ENCODE data around the gene SLC25A21.
"Not testable (repeated sequence)": the region's sequence is repeated elsewhere in the genome, so short reads cannot be mapped to it uniquely, and the experiment has no call there.

Gene SLC25A21

GRCh38 chr14:37185670-37186069, 13.3 kb upstream of the SLC25A21 start:
- no peak for DNase-seq

GRCh38 chr14:37184520-37184919, 12.1 kb upstream of the SLC25A21 start:
- not testable (repeated sequence) for DNase-seq

- no peak for DNase-seq
These were observed 9.0 kb upstream of the SLC25A21 start for GRCh38 chr14:37181441-37181840.

GRCh38 chr14:37180886-37181285, 8.5 kb upstream of the SLC25A21 start:
- DNase-seq, result not testable (repeated sequence)

- no peak for DNase-seq
These were observed 7.6 kb upstream of the SLC25A21 start for GRCh38 chr14:37179896-37180502.

- peak; percentile 59 for DNase-seq
These were observed 669 bp upstream of the SLC25A21 start for GRCh38 chr14:37172936-37173614.

- DNase-seq, result no peak
These were observed 755 bp downstream of the SLC25A21 start for GRCh38 chr14:37171678-37172023.

- DNase-seq, result no peak
These were observed 1.4 kb downstream of the SLC25A21 start for GRCh38 chr14:37170993-37171392.

- no peak for DNase-seq
These were observed 2.2 kb downstream of the SLC25A21 start for GRCh38 chr14:37170237-37170636.

- DNase-seq, result no peak
These were observed 3.7 kb downstream of the SLC25A21 start for GRCh38 chr14:37168721-37169120.

GRCh38 chr14:37167151-37168047, 5.0 kb downstream of the SLC25A21 start:
- no peak for DNase-seq

- no peak for DNase-seq
These were observed 6.6 kb downstream of the SLC25A21 start for GRCh38 chr14:37165794-37166193.

GRCh38 chr14:37162307-37162706, 10.1 kb downstream of the SLC25A21 start:
- DNase-seq, result not testable (repeated sequence)

GRCh38 chr14:37157987-37158386, 14.4 kb downstream of the SLC25A21 start:
- no peak for DNase-seq

GRCh38 chr14:37153483-37153882, 18.9 kb downstream of the SLC25A21 start:
- no peak for DNase-seq

- DNase-seq, result no peak
These were observed 19.4 kb downstream of the SLC25A21 start for GRCh38 chr14:37153005-37153404.

GRCh38 chr14:37150414-37150813, 22.0 kb downstream of the SLC25A21 start:
- peak; percentile 98 for DNase-seq

- no peak for DNase-seq
These were observed 25.0 kb downstream of the SLC25A21 start for GRCh38 chr14:37147310-37147880.

GRCh38 chr14:37146438-37146837, 26.0 kb downstream of the SLC25A21 start:
- not testable (repeated sequence) for DNase-seq

- no peak for DNase-seq
These were observed 27.0 kb downstream of the SLC25A21 start for GRCh38 chr14:37145395-37145794.

- no peak for DNase-seq
These were observed 27.6 kb downstream of the SLC25A21 start for GRCh38 chr14:37144729-37145363.

GRCh38 chr14:37143475-37143874, 28.9 kb downstream of the SLC25A21 start:
- no peak for DNase-seq

- no peak for DNase-seq
These were observed 29.5 kb downstream of the SLC25A21 start for GRCh38 chr14:37142835-37143401.
